ENCODE results near the gene CASP14.

DNA sequence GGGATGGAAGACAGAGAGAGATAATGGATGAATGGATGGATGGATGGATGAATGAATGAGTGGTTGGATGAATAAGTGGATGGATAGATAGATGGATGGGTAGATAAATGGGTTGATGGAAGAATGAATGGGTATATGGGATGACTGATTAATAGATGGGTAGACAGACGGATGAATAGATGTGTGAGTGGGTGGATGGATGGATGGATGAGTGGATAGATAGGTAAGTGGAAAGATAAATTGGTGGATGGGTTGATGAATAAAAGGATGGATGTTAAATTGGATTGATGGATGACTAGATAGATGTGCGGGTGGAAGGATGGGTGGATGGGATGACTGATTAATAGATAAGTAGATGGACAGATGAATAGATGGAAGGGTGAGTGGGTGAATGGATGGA, 1.4 kb downstream of the CASP14 start:
- TF ChIP-seq, protein P1, sequence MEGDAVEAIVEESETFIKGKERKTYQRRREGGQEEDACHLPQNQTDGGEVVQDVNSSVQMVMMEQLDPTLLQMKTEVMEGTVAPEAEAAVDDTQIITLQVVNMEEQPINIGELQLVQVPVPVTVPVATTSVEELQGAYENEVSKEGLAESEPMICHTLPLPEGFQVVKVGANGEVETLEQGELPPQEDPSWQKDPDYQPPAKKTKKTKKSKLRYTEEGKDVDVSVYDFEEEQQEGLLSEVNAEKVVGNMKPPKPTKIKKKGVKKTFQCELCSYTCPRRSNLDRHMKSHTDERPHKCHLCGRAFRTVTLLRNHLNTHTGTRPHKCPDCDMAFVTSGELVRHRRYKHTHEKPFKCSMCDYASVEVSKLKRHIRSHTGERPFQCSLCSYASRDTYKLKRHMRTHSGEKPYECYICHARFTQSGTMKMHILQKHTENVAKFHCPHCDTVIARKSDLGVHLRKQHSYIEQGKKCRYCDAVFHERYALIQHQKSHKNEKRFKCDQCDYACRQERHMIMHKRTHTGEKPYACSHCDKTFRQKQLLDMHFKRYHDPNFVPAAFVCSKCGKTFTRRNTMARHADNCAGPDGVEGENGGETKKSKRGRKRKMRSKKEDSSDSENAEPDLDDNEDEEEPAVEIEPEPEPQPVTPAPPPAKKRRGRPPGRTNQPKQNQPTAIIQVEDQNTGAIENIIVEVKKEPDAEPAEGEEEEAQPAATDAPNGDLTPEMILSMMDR (IDR thresholded peaks at IDR 0.05) = no peak
- TF ChIP-seq POLR2A (IDR thresholded peaks at IDR 0.05) = no peak

Measured in body of pancreas (tissue), 4 donors.